NK-92 (cell line): ENCODE results near the gene CD81.
"Not testable (repeated sequence)": the region's sequence is repeated elsewhere in the genome, so short reads cannot be mapped to it uniquely, and the experiment has no call there.

ENCODE experiments used
- DNase-seq: peaks from one replicate; lab custom pipeline; 2025; ENCODE audit not compliant: unreplicated experiment; lab: John Stamatoyannopoulos, UW

Gene CD81

GRCh38 chr11:2376751-2377451, at the start of gene CD81:
Gene CD81, plus strand, starts transcription at chr11:2377310. Its CDS starts 240 bp downstream, at chr11:2377550.
- DNase-seq = no peak

GRCh38 chr11:2328021-2328420, 49.1 kb upstream of the CD81 start:
- DNase-seq = no peak

- no peak for DNase-seq
Measured at GRCh38 chr11:2328656-2329354, 48.3 kb upstream of the CD81 start.

- no peak for DNase-seq
Measured at GRCh38 chr11:2329551-2329950, 47.6 kb upstream of the CD81 start.

- DNase-seq = no peak
Measured at GRCh38 chr11:2330696-2331095, 46.4 kb upstream of the CD81 start.

- no peak for DNase-seq
Measured at GRCh38 chr11:2331404-2331803, 45.7 kb upstream of the CD81 start.

GRCh38 chr11:2332569-2332968, 44.5 kb upstream of the CD81 start:
- DNase-seq = not testable (repeated sequence)

- not testable (repeated sequence) for DNase-seq
Measured at GRCh38 chr11:2333486-2334205, 43.5 kb upstream of the CD81 start.

- DNase-seq = not testable (repeated sequence)
Measured at GRCh38 chr11:2335286-2335685, 41.8 kb upstream of the CD81 start.

- DNase-seq = not testable (repeated sequence)
Measured at GRCh38 chr11:2338760-2339159, 38.4 kb upstream of the CD81 start.

GRCh38 chr11:2342557-2342956, 34.6 kb upstream of the CD81 start:
- no peak for DNase-seq

- no peak for DNase-seq
Measured at GRCh38 chr11:2342981-2343380, 34.1 kb upstream of the CD81 start.

- DNase-seq = no peak
Measured at GRCh38 chr11:2343502-2343901, 33.6 kb upstream of the CD81 start.

- no peak for DNase-seq
Measured at GRCh38 chr11:2345050-2345449, 32.1 kb upstream of the CD81 start.

- DNase-seq = no peak
Measured at GRCh38 chr11:2346014-2346413, 31.1 kb upstream of the CD81 start.

GRCh38 chr11:2346586-2347307, 30.4 kb upstream of the CD81 start:
- no peak for DNase-seq

- no peak for DNase-seq
Measured at GRCh38 chr11:2347308-2347830, 29.7 kb upstream of the CD81 start.

GRCh38 chr11:2348986-2349385, 28.1 kb upstream of the CD81 start:
- DNase-seq = no peak

GRCh38 chr11:2351701-2352100, 25.4 kb upstream of the CD81 start:
- no peak for DNase-seq

- no peak for DNase-seq
Measured at GRCh38 chr11:2352420-2352819, 24.7 kb upstream of the CD81 start.

GRCh38 chr11:2355000-2355644, 22.0 kb upstream of the CD81 start:
- no peak for DNase-seq
